Mammary epithelial cell (primary cell): ENCODE data around the gene OR10K2.

Experiments
- CTCF ChIP-seq, 2 donors: IDR thresholded peaks in 1 of 2; conservative IDR thresholded peaks in 1 of 2; 2 replicates each; pipeline ENCODE4 v1.5.1; 2011 to 2012; ENCODE audit warnings: inconsistent platforms in 2 of 2, low read length in 2 of 2, mild to moderate bottlenecking in 2 of 2, control low read depth in 1 of 2, low read depth in 1 of 2; ENCODE audit not compliant: insufficient read depth in 1 of 2; ENCODE audit errors: extremely low read depth in 1 of 2
- EZH2 ChIP-seq: IDR thresholded peaks from 2 replicates; pipeline ENCODE4 v1.6.1; 2012; ENCODE audit warnings: low read length, inconsistent platforms, borderline replicate concordance

- no peak for TF ChIP-seq CTCF (conservative IDR thresholded peaks at IDR 0.05 in 1 of 2, IDR thresholded peaks at IDR 0.05 in 1 of 2; ENCODE audit: extremely low read depth in 1 of 2, insufficient read depth in 1 of 2, low read depth in 1 of 2, low read length in 2 of 2)
- TF ChIP-seq EZH2 = no peak
These were observed 8.7 kb upstream of the OR10K2 start for GRCh38 chr1:158434741-158435140.
